Urinary bladder (tissue), 4 donors: Measurements from ENCODE around the gene CNP. TPM values are rescaled to one million over a fixed set of nuclear protein-coding genes. Genes with fewer than 3 reads are reported as not detected.

Experiments
- DNase-seq: peaks from one replicate; pipeline ENCODE4 v3.0.0-alpha.2; 2015; ENCODE audit errors: extremely low spot score
- H3K27ac ChIP-seq: one replicate; pipeline ENCODE4 v1.5.1; 2013; ENCODE audit warnings: low read depth, mild to moderate bottlenecking, moderate library complexity
- H3K36me3 ChIP-seq: one replicate; pipeline ENCODE4 v1.6.1; 2013; ENCODE audit warnings: mild to moderate bottlenecking, moderate library complexity; ENCODE audit not compliant: insufficient read depth
- H3K4me1 ChIP-seq: one replicate; pipeline ENCODE4 v1.6.1; 2013; ENCODE audit warnings: mild to moderate bottlenecking, moderate library complexity; ENCODE audit not compliant: insufficient read depth
- H3K4me3 ChIP-seq: one replicate; pipeline ENCODE4 v1.5.1; 2013; ENCODE audit warnings: low read depth, low read length
- WGBS: extraction: QIAGEN DNeasy Blood & Tissue Kit; methylation state at CpG from one replicate; pipeline ENCODE4 v1.1.7; 2013; 5-methylcytosine and 5-hydroxymethylcytosine counted together
- polyA plus RNA-seq: library from polyadenylated mRNA; stranded (reverse); fragments of 200-250 nt; gene quantifications from one replicate; pipeline ENCODE4 v1.2.3, GENCODE V29; 2013
- total RNA-seq: library from RNA; depleted of rRNA; stranded (reverse); fragments of >200 nt; gene quantifications from one replicate; pipeline ENCODE4 v1.2.3, GENCODE V29; 2014
- donor health status: healthy with polysubstance abuse.
- donor health status: healthy.

The CNP gene
- total and polyA plus RNA-seq, 2 donors, result 28.7 to 66.6 TPM

DNA sequence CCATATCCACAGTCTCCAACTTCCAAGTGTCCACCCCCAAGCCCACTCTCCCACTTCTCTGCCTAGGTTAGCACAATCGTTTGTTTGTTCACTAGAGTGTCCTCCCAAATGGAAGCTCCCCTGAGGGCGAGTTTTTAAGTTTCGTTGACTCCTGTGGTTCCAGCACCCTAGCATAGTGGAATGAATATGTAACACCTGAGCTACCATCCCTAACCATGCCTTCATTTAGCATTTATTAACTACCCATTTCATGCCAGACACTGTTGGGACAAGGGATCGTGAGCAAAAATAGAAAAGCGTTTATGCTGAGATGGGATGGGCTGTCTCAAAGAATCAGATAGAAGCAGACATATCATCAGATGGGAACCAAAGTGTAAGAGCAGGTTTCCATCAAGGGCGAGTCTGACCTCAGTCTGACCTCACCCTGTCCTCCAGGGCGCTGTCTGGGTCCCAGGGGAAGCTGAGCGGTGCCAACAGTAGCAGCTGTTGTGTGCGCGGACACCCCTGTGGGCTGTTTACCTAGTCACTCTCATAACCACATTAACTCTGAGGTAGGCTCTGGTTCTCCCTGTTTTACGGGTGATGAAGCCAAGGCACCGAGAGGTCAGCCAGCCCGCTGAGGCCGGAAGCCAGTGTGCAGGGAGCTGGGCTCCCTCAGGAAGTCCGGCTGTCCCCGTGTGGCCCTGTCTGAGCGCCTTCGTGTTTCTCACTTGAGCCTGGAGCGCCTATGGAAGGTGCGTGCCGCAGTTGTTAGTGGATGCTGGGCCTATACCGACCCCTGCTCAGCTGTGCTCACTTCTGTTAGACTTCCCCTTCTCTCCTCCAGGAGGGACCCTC, 6.2 kb downstream of the CNP start:
- 70% methylated on average over 22 of the region's 22 CpGs for WGBS
- no peak for DNase-seq
- Histone ChIP-seq H3K27ac (no peak overlapping the region), H3K4me1 (no peaks in the 10 kb centered on the region), H3K4me3 (no peak overlapping the region), H3K36me3 (peaks cover 3% of the 10 kb centered on the region)

DNA sequence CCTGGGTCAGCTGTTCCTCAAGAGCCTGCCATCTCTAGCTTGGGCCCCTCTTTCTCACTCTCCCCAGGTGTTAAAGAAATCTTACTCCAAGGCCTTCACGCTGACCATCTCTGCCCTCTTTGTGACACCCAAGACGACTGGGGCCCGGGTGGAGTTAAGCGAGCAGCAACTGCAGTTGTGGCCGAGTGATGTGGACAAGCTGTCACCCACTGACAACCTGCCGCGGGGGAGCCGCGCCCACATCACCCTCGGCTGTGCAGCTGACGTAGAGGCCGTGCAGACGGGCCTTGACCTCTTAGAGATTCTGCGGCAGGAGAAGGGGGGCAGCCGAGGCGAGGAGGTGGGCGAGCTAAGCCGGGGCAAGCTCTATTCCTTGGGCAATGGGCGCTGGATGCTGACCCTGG, 6.8 kb downstream of the CNP start:
- WGBS, result 63% methylated on average over 19 of the region's 19 CpGs
- DNase-seq, result no peak
- peaks cover 3% of the 10 kb centered on the region for H3K36me3 ChIP-seq
- H3K4me1 ChIP-seq, result no peaks in the 10 kb centered on the region
- no peak overlapping the region for H3K27ac ChIP-seq
- H3K4me3 ChIP-seq, result no peak overlapping the region

DNA sequence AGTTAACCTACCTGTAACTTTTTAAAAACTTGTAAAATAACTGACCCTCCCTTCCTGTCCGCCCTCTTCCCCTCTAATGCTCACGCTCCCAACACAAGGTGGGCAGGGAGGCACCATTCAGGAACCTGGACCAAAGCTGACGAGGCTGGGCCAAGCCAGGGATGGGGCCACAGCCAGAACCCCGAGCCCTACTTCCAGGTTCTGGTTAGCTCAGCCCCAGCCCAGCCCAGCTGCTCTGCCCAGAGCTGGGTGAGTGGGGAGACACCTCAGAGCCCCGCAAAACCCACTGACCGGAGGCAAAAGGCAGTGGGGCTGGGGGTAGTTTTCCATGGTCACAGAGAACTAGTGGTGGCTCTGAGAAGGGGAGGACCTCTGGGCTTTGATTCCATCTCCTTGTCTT, 7.4 kb downstream of the CNP start:
- Histone ChIP-seq H3K4me1 (no peaks in the 10 kb centered on the region), H3K36me3 (peaks cover 3% of the 10 kb centered on the region), H3K27ac (no peak overlapping the region), H3K4me3 (no peak overlapping the region)
- no peak for DNase-seq
- 83% methylated on average over 6 of the region's 6 CpGs for WGBS

DNA sequence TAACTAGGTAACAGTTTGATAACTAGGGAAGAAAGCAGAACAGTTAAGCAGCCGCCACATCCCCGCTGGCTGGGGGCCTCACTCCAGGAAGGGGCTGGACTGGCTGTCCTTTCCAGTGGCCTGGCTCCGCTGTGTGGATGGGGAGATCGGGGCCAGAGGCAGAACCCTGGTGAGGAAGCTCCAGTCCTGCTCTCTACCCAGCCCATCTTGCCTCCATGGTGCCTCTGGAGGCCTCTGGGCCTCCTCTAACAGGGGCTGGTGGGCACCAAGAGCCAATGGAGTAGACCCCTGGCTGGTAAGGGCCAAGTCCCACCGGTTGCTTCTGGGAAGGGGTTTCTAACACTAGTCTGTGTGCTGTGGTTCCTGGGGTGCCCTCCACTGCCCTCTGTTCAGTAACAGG, 8.1 kb downstream of the CNP start:
- no peak for DNase-seq
- Histone ChIP-seq H3K4me1 (no peaks in the 10 kb centered on the region), H3K36me3 (peaks cover 3% of the 10 kb centered on the region), H3K27ac (no peak overlapping the region), H3K4me3 (no peak overlapping the region)
- WGBS, result 85% methylated on average over 5 of the region's 5 CpGs

DNA sequence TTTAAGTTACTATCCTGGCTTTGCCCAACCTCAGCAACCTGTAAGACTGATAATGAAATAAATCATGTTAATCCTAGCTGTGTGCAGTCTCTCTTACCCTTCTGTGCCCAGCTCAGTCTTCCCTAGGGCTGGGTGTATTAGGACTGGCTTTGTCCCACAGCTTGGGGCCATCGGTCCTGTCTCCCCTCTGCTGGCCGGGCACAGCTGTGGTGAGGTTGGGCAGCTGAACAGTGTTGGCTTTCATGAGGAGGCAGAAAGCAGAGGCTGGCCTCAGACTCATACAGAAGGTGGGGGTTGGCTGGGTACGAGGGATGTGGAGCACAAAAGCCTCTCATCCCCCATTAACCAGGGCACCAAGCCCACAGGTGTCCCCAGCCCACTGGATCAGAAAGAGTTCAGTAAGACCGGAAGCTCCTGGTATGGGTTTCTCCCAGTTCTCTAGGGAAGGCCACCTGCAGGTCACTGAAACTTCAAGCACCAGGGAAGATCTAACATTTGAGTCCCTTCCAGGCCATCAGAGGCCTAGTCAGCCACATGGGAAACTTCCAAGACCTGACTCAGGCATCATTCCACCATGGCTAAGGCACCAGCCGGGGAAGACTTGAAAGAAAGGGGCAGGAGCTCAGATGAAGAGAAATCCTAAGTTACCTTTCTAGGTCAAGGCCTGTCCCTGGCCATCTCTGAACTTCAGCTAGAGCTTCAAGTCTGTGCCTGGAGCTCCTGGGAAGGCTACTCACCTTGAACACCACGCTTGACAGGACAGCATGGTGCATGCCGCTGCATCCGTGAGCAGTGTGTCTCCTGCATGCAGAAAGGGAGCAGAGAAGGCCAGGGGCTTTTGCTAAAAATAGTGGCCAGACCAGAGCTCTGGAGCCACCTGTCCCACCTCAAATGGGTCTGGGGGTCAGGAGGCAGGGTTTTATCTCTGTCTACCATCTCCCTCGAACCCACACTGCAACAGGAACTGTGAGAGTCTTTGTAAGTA, 8.8 kb downstream of the CNP start:
- 86% methylated on average over 9 of the region's 9 CpGs for WGBS
- peaks cover 3% of the 10 kb centered on the region for H3K36me3 ChIP-seq
- no peaks in the 10 kb centered on the region for H3K4me1 ChIP-seq
- DNase-seq, result no peak
- no peak overlapping the region for H3K27ac ChIP-seq
- H3K4me3 ChIP-seq, result no peak overlapping the region

DNA sequence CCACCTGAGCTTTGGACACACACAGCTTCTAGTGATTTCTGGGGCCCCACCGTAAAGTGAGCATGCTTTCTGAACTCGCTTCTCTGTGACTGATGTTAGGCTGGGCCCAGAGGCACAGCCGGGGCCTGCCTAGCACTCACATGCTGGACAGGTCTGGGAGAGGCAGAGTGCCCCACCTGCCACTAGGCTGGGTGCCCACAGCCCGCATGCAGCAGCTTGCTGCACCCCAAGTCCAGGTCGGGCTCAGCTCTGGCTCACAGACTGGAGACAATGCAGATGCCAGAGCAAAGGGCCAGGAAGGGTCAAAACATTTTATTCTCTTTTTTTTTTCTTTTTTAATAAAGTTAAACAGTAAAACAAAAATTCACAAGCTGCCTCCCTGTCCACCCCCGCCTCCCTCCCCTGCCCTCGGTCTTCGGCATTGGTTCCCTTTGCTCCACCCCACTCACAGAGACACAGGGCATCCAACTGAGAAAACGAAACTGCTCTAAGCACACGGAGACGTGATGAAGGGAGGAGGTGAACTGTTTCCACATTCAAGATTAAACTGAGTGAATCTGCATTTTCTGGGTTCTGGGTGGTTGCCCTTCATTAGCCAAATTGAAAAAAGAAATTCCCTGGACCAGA, 9.7 kb downstream of the CNP start:
- no peak for DNase-seq
- Histone ChIP-seq H3K36me3 (peaks cover 3% of the 10 kb centered on the region), H3K4me3 (no peak overlapping the region), H3K27ac (no peak overlapping the region), H3K4me1 (no peaks in the 10 kb centered on the region)
- WGBS, result 66% methylated on average over 11 of the region's 11 CpGs

DNA sequence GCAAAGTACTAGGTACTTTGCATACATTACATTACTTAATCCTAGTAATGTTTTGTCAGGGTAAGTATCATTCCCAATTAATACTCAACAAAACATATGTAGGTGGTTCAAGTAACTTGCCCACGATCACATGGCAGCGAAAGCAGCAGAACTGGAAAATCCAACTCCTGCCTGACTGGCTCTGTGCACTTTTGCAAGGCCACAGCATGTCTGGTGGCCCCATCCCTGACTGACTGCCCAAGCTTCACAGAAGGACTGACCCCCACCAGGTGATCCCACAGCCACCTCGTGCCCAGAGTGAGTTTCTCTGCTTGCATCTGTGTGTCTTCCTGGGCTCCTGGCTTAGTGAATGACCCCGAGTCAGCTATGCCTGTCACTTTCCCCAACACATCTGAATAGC, 11.4 kb downstream of the CNP start:
- peaks cover 3% of the 10 kb centered on the region for H3K36me3 ChIP-seq
- no peaks in the 10 kb centered on the region for H3K4me1 ChIP-seq
- DNase-seq, result no peak
- 90% methylated on average over 4 of the region's 4 CpGs for WGBS
- H3K4me3 ChIP-seq, result no peak overlapping the region
- no peak overlapping the region for H3K27ac ChIP-seq

DNA sequence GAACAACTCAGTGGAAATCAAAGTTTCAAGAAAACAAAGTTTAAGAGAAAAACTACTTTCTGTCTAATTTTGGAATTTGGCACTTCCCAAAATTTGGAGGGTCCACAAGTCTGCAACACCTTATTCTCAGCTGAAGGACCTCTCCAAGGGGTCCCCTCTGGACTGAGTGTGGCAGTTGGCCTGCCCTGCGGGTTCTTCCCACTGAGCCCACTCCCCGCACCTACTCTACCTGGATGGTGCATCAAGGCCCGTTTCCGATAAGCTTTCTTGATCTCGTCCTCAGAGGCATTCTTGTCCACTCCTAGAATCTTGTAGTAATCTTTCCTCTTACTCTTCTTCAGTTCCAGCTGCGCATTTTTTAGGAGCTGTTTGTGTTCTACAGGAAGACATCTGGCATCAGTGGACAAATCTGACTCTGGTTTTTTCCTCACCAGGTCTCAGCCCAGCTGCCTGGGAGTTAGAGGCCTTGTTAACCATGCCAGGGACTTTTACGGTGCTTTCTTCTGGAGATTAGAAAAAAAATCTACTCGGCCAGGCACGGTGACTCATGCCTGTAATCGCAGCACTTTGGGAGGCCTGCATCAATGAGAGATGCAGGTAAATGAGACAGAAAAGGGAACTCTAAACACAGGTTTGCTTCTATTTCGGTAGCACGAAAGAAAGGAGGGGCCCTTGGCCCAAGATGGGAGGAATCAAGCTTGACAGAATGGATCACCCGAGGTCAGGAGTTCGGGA, 15.6 kb downstream of the CNP start:
- Histone ChIP-seq H3K4me1 (no peaks in the 10 kb centered on the region), H3K36me3 (no peaks in the 10 kb centered on the region), H3K27ac (no peak overlapping the region), H3K4me3 (no peak overlapping the region)
- 74% methylated on average over 14 of the region's 14 CpGs for WGBS
- no peak for DNase-seq

DNA sequence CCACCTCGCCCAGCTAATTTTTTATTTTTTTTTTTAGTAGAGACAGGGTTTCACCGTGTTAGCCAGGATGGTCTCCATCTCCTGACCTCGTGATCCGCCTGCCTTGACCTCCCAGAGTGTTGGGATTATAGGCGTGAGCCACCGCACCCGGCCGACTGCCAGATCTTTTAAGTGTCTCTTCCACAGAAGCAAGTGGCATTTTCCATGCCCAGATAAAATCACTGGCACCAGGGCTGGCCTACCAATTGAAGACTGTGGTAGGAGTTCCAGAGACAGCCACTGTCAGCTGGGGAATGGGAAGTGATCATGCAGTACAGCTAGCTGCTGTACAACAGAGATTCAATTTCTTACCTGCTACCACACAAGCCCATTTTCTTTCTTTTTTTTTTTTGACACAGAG, 17.9 kb downstream of the CNP start:
- Histone ChIP-seq H3K4me1 (no peaks in the 10 kb centered on the region), H3K36me3 (peaks cover 2% of the 10 kb centered on the region), H3K27ac (no peak overlapping the region), H3K4me3 (no peak overlapping the region)
- 95% methylated on average over 8 of the region's 8 CpGs for WGBS
- no peak for DNase-seq

DNA sequence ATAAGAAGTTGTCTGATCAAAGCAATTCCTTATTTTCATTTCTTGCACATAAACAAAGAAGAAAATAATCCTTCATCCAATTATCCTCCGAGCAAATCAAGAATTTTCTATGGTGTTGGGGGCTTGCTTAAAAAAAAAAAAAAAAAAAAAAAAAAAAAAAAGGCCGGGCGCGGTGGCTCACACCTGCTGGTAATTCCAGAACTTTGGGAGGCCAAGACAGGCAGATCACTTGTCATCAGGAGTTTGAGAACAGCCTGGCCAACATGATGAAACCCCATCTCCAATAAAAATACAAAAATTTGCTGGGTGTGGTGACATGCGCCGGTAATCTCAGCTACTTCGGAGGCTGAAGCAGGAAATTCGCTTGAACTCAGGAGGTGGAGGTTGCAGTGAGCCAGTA, 19.3 kb downstream of the CNP start:
- no peaks in the 10 kb centered on the region for H3K4me1 ChIP-seq
- no peak overlapping the region for H3K27ac ChIP-seq
- H3K36me3 ChIP-seq, result peaks cover 3% of the 10 kb centered on the region
- no peak overlapping the region for H3K4me3 ChIP-seq
- WGBS, result 94% methylated on average over 8 of the region's 8 CpGs
- no peak for DNase-seq

DNA sequence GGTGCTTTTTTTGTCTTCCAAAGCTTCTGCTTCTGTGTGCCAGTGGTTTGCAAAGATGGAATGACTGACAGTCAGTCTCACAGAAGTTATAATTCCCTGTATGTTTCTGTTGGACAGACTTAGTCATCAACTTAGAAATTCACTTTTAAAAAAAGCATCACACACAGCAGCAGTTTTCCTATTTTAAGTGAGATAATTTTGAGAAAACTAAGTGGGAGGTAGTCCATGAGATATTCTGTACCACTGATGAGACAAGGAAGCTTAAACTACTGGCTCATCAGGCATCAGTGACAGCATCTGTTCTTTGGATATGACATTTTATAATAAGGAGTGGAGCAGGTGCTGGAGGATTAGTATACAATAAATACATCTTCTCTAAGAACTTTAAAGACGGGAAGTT, 20.0 kb downstream of the CNP start:
- Histone ChIP-seq H3K36me3 (peaks cover 3% of the 10 kb centered on the region), H3K4me3 (no peak overlapping the region), H3K4me1 (no peaks in the 10 kb centered on the region), H3K27ac (no peak overlapping the region)
- no peak for DNase-seq
- WGBS, result 75% methylated on average over 1 of the region's 1 CpG

DNA sequence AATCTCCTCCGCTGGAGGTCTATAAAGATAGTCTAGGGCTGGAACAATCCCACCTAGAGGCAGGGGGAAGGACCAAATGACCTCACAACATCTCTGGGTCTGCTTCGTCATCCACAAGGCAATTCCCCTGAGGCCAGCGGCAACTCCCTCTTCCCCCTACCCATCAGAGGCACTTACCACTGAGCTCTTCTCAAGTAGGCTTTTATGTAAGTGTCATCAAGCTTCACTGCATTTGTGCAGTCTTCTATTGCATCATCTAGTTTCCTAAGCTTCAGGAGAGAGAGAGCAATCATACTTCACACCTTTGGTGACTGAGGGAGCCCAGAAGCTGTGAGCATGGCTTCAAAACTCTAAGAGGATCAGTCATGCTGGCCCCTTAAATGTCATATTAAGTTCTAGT, 21.0 kb downstream of the CNP start:
- Histone ChIP-seq H3K4me3 (no peak overlapping the region), H3K4me1 (no peaks in the 10 kb centered on the region), H3K27ac (no peak overlapping the region), H3K36me3 (peaks cover 3% of the 10 kb centered on the region)
- WGBS, result 85% methylated on average over 3 of the region's 3 CpGs
- no peak for DNase-seq

DNA sequence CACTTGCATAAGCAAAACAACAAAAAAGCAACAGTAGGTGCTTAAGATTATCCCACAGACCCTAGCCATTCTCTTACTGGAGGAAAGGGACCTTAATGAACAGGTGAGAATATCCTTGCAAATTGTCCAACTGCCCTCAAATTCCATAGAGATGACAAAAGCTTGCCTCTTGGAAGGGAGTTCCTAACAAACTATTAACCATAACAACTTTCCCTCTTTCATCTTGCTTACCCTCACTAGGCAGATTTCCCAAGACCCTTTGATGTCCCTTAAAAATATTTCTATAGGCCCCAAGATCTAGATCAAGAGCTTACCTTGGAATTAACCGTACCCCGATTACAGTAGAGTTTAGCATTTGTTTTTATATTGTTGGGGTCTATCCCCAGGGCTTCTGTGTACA, 21.8 kb downstream of the CNP start:
- WGBS, result 79% methylated on average over 2 of the region's 2 CpGs
- Histone ChIP-seq H3K36me3 (peaks cover 3% of the 10 kb centered on the region), H3K4me1 (no peaks in the 10 kb centered on the region)

More for the DNA sequence above, 21.8 kb downstream of the CNP start:
- no peak overlapping the region for H3K27ac ChIP-seq
- DNase-seq, result no peak
- H3K4me3 ChIP-seq, result no peak overlapping the region
